Measurements from ENCODE around the gene HBZ. TPM values are rescaled to one million over a fixed set of nuclear protein-coding genes. Genes with fewer than 3 reads are reported as not detected.
"Not testable (repeated sequence)": the region's sequence is repeated elsewhere in the genome, so short reads cannot be mapped to it uniquely, and the experiment has no call there.

HBZ gene
- total RNA-seq, 2 experiments from 2014 or later: not detected

DNA sequence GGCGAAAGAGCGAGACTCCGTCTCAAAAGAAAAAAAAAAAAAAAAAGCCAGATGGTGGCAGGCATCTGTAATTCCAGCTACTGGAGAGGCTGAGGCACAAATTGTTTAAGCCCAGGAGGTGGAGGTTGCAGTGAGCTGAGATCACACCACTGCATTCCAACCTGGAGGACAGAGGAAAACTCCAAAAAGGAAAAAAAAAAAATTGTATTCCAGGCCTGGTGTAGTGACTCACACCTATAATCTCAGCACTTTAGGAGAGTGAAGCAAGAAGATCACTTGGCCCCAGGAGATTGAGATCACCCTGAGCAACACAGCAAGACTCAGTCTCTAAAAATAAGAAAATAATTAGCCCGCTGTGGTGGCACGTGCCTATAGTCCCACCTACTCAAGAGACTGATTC lies 47.9 kb downstream of the HBZ start:
- no peak overlapping the region for H3K27ac Mint-ChIP-seq
- no peaks in the 10 kb centered on the region for H3K27me3 Mint-ChIP-seq
- Histone ChIP-seq H3K27me3 (ENCODE audit: control insufficient read depth in 1 of 2, insufficient read depth in 2 of 2, low read length in 2 of 2) (no peaks in the 10 kb centered on the region), H3K4me1 (ENCODE audit: insufficient read depth, low read length) (no peaks in the 10 kb centered on the region), H3K4me3 (ENCODE audit: low read length) (no peak overlapping the region), H3K27ac (ENCODE audit: low read depth in 1 of 2, low read length in 2 of 2) (no peak overlapping the region), H3K36me3 (ENCODE audit: insufficient read depth, low read length) (peaks cover 76% of the 10 kb centered on the region), H3K9me3 (ENCODE audit: control insufficient read depth in 1 of 2, insufficient read depth in 1 of 2, low read length in 2 of 2) (no peaks in the 10 kb centered on the region)
- ChIA-PET CTCF (no interaction called here), POLR2A (no interaction called here)
- H3K36me3 Mint-ChIP-seq (ENCODE audit: low read depth): peaks cover 84% of the 10 kb centered on the region
- H3K4me3 Mint-ChIP-seq: no peak overlapping the region
- no peak for DNase-seq
- TF ChIP-seq CTCF (IDR thresholded peaks at IDR 0.05): no peak
- no peaks in the 10 kb centered on the region for H3K9me3 Mint-ChIP-seq
- intact Hi-C loops (cut with DNase I, micrococcal nuclease): no loop called here
- no peak for ATAC-seq (ENCODE audit: poor library complexity)
- no peaks in the 10 kb centered on the region for H3K4me1 Mint-ChIP-seq (ENCODE audit: low read depth)

- CTCF ChIA-PET: no interaction called here
Measured at GRCh38 chr16:203246-203645, 50.8 kb downstream of the HBZ start.

DNA sequence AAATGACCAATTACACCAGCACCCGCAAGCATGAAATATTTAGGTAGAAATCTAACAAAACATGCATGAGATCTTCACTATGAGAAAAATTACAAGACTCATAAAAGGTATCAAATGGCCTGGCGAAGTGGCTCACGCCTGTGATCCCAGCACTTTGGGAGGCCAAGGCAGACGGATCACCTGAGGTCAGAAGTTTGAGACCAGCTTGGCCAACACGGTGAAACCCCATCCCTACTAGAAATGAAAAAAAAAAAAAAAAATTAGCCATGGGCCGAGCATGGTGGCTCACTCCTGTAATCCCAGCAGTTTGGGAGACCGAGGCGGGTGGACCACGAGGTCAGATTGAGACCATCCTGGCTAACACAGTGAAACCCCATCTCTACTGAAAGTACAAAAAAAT lies 51.6 kb downstream of the HBZ start:
- H3K36me3 Mint-ChIP-seq (ENCODE audit: low read depth): peaks cover 88% of the 10 kb centered on the region
- H3K4me1 ChIP-seq (ENCODE audit: insufficient read depth, low read length); H3K27ac ChIP-seq (ENCODE audit: low read depth in 1 of 2, low read length in 2 of 2); H3K4me1 Mint-ChIP-seq (ENCODE audit: low read depth); H3K27me3 ChIP-seq (ENCODE audit: control insufficient read depth in 1 of 2, insufficient read depth in 2 of 2, low read length in 2 of 2); ATAC-seq (ENCODE audit: poor library complexity); H3K27me3 Mint-ChIP-seq; POLR2A ChIA-PET; H3K4me3 Mint-ChIP-seq; H3K9me3 Mint-ChIP-seq; H3K27ac Mint-ChIP-seq; H3K4me3 ChIP-seq (ENCODE audit: low read length); intact Hi-C loops (cut with DNase I, micrococcal nuclease); CTCF ChIA-PET; H3K9me3 ChIP-seq (ENCODE audit: control insufficient read depth in 1 of 2, insufficient read depth in 1 of 2, low read length in 2 of 2); DNase-seq: not testable (repeated sequence)
- H3K36me3 ChIP-seq (ENCODE audit: insufficient read depth, low read length): peaks cover 73% of the 10 kb centered on the region

More at GRCh38 chr16:203246-203645, 50.8 kb downstream of the HBZ start:
- no peaks in the 10 kb centered on the region for H3K9me3 Mint-ChIP-seq
- ATAC-seq (ENCODE audit: poor library complexity) (no peak), DNase-seq (no peak)
- no peak overlapping the region for H3K4me3 Mint-ChIP-seq
- no peak for TF ChIP-seq CTCF (IDR thresholded peaks at IDR 0.05)
- Histone ChIP-seq H3K27ac (ENCODE audit: low read depth in 1 of 2, low read length in 2 of 2) (no peak overlapping the region), H3K27me3 (ENCODE audit: control insufficient read depth in 1 of 2, insufficient read depth in 2 of 2, low read length in 2 of 2) (no peaks in the 10 kb centered on the region), H3K9me3 (ENCODE audit: control insufficient read depth in 1 of 2, insufficient read depth in 1 of 2, low read length in 2 of 2) (no peaks in the 10 kb centered on the region), H3K4me1 (ENCODE audit: insufficient read depth, low read length) (no peaks in the 10 kb centered on the region), H3K4me3 (ENCODE audit: low read length) (no peak overlapping the region), H3K36me3 (ENCODE audit: insufficient read depth, low read length) (peaks cover 73% of the 10 kb centered on the region)
- peaks cover 88% of the 10 kb centered on the region for H3K36me3 Mint-ChIP-seq (ENCODE audit: low read depth)
- intact Hi-C loops (cut with DNase I, micrococcal nuclease): no loop called here
- POLR2A ChIA-PET: no interaction called here
- no peaks in the 10 kb centered on the region for H3K27me3 Mint-ChIP-seq
- H3K4me1 Mint-ChIP-seq (ENCODE audit: low read depth): no peaks in the 10 kb centered on the region
- H3K27ac Mint-ChIP-seq: no peak overlapping the region

Other genes starting within 250 kb of the HBZ start
- gene POLR3K, start 99.0 kb upstream of the HBZ start, total RNA-seq: 1 to 10 TPM; 4.1 TPM
- gene SNRNP25, start 98.8 kb upstream of the HBZ start, total RNA-seq: 1 to 10 TPM; 4.8 to 5.1 TPM
- gene RHBDF1, start 80.0 kb upstream of the HBZ start, total RNA-seq: under 1 TPM; 0.33 to 0.34 TPM
- 10 to 100 TPM; 14.1 to 17.1 TPM for gene MPG, start 74.4 kb upstream of the HBZ start, total RNA-seq
- gene NPRL3, start 14.0 kb upstream of the HBZ start, total RNA-seq: 10 to 100 TPM; 29.5 to 30.8 TPM
- not detected for gene HBM, start 13.3 kb downstream of the HBZ start, total RNA-seq
- gene HBA2, start 20.2 kb downstream of the HBZ start, total RNA-seq: not detected
- gene HBA1, start 24.0 kb downstream of the HBZ start, total RNA-seq: not detected
- gene HBQ1, start 27.8 kb downstream of the HBZ start, total RNA-seq: not detected
- 10 to 100 TPM; 94.8 to 98.4 TPM for gene LUC7L, start 76.8 kb downstream of the HBZ start, total RNA-seq
- 10 to 100 TPM; 15.6 to 17.0 TPM for gene FAM234A, start 82.2 kb downstream of the HBZ start, total RNA-seq
- gene RGS11, start 123.3 kb downstream of the HBZ start, total RNA-seq: not detected
- under 1 TPM in 1 of 2 experiments, not detected in 1; 0.42 TPM for gene ARHGDIG, start 127.9 kb downstream of the HBZ start, total RNA-seq
- gene PDIA2, start 130.5 kb downstream of the HBZ start, total RNA-seq: not detected
- 10 to 100 TPM; 24.7 to 26.3 TPM for gene AXIN1, start 200.1 kb downstream of the HBZ start, total RNA-seq
- 10 to 100 TPM; 19.6 to 19.7 TPM for gene MRPL28, start 217.9 kb downstream of the HBZ start, total RNA-seq
- 10 to 100 TPM; 59.7 to 63.7 TPM for gene PGAP6, start 229.3 kb downstream of the HBZ start, total RNA-seq
- 10 to 100 TPM; 31.2 to 32.6 TPM for gene NME4, start 244.6 kb downstream of the HBZ start, total RNA-seq
- 1 to 10 TPM; 5.7 to 7.0 TPM for gene DECR2, start 249.2 kb downstream of the HBZ start, total RNA-seq